Measurements from ENCODE around the gene NRAP. TPM values are rescaled to one million over a fixed set of nuclear protein-coding genes. Genes with fewer than 3 reads are reported as not detected.

NRAP gene
- total RNA-seq, 1 experiment from 2014 or later = not detected

- Histone ChIP-seq H3K4me3 (ENCODE audit: low read length) (no peak overlapping the region), H3K9me2 (replicated peaks; ENCODE audit: insufficient read depth, low read length) (no peaks in the 10 kb centered on the region), H2AFZ (ENCODE audit: low read length) (no peak overlapping the region), H3K9ac (ENCODE audit: low read length) (no peak overlapping the region), H3K27ac (ENCODE audit: low read length) (no peak overlapping the region), H3K79me2 (ENCODE audit: low read length) (no peaks in the 10 kb centered on the region), H3K4me2 (ENCODE audit: low read depth, low read length, poor library complexity, severe bottlenecking) (no peak overlapping the region), H4K20me1 (ENCODE audit: insufficient read depth, low read depth, low read length) (no peaks in the 10 kb centered on the region), H3K4me1 (ENCODE audit: low read length) (no peaks in the 10 kb centered on the region), H3K9me3 (ENCODE audit: low read length) (no peaks in the 10 kb centered on the region), H3K36me3 (ENCODE audit: insufficient read depth, low read length) (no peaks in the 10 kb centered on the region), H3K27me3 (ENCODE audit: low read length) (no peaks in the 10 kb centered on the region)
- peak; percentile 58 for DNase-seq
Observed at GRCh38 chr10:113616244-113617074, 47.4 kb downstream of the NRAP start.

DNA sequence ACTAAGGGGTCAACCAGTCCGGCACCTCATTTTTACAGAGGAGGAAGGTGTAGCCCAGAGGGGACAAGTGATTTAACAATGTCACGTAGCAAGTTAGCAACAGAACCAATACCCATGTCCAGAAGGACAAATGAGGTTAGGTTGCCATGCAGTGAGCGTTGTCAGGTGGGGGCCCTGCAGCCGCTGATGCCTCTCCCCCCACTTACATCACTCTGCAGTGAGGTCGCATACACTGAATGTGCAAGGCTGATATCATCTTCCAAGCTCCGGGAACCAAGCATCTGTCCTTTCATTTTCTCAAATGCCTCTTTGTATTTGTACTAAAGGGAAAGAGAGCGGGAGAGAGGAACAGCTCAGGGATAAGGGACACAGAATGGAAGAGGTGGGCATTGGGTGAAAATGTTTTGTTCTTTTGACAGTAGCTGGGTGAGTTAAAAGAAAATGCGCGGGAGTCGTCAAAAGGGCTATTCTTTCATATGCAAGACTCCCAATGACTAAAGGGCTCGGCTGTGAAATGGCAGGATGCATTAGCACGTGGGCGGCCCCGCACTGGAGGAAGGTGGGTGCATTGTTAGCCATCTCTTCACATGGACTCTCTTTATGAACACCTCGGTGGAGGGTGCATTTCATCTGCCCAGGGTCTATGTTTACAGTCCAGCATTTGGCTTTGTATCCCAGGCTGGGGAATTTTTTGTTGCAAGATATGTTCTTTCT, 49.7 kb downstream of the NRAP start:
- Histone ChIP-seq H3K4me1 (ENCODE audit: low read length) (no peaks in the 10 kb centered on the region), H4K20me1 (ENCODE audit: insufficient read depth, low read depth, low read length) (no peaks in the 10 kb centered on the region), H3K27me3 (ENCODE audit: low read length) (no peaks in the 10 kb centered on the region), H3K27ac (ENCODE audit: low read length) (no peak overlapping the region), H3K9ac (ENCODE audit: low read length) (no peak overlapping the region), H3K4me2 (ENCODE audit: low read depth, low read length, poor library complexity, severe bottlenecking) (no peak overlapping the region), H3K9me2 (replicated peaks; ENCODE audit: insufficient read depth, low read length) (no peaks in the 10 kb centered on the region), H2AFZ (ENCODE audit: low read length) (no peak overlapping the region), H3K79me2 (ENCODE audit: low read length) (no peaks in the 10 kb centered on the region), H3K9me3 (ENCODE audit: low read length) (no peaks in the 10 kb centered on the region), H3K4me3 (ENCODE audit: low read length) (no peak overlapping the region), H3K36me3 (ENCODE audit: insufficient read depth, low read length) (no peaks in the 10 kb centered on the region)
- no peak for DNase-seq

DNA sequence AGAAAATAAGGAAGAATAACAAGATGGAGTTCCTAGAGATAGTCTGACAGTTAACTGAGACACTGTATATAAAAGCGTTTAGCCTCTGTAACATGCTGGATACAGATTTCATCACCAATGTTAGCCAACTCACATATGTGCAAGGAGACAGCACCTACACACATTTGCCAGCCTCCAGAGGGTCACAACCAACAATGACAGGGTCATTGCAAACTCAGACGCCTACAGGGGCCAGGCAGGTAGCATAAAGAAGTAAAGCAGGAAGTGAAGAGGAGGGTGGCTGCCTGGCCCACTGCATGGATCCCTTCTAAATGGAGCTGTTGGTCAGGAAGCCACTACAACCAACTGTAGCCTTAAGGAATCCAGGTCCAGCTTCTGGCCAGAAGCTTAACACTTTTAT, 50.4 kb downstream of the NRAP start:
- no peaks in the 10 kb centered on the region for H3K27me3 ChIP-seq (ENCODE audit: low read length)
- DNase-seq = no peak

GRCh38 chr10:113612154-113612553, 51.7 kb downstream of the NRAP start:
- Histone ChIP-seq H3K4me1 (ENCODE audit: low read length) (no peaks in the 10 kb centered on the region), H3K36me3 (ENCODE audit: insufficient read depth, low read length) (no peaks in the 10 kb centered on the region), H3K27me3 (ENCODE audit: low read length) (no peaks in the 10 kb centered on the region), H2AFZ (ENCODE audit: low read length) (no peak overlapping the region), H3K9me2 (replicated peaks; ENCODE audit: insufficient read depth, low read length) (no peaks in the 10 kb centered on the region), H3K4me2 (ENCODE audit: low read depth, low read length, poor library complexity, severe bottlenecking) (no peak overlapping the region), H4K20me1 (ENCODE audit: insufficient read depth, low read depth, low read length) (no peaks in the 10 kb centered on the region), H3K27ac (ENCODE audit: low read length) (no peak overlapping the region), H3K9me3 (ENCODE audit: low read length) (no peaks in the 10 kb centered on the region), H3K4me3 (ENCODE audit: low read length) (no peak overlapping the region), H3K79me2 (ENCODE audit: low read length) (no peaks in the 10 kb centered on the region), H3K9ac (ENCODE audit: low read length) (no peak overlapping the region)
- no peak for DNase-seq

More for the DNA sequence above, 50.4 kb downstream of the NRAP start:
- H3K36me3 ChIP-seq (ENCODE audit: insufficient read depth, low read length) = no peaks in the 10 kb centered on the region
- H3K9ac ChIP-seq (ENCODE audit: low read length) = no peak overlapping the region
- no peak overlapping the region for H3K4me3 ChIP-seq (ENCODE audit: low read length)
- H3K4me2 ChIP-seq (ENCODE audit: low read depth, low read length, poor library complexity, severe bottlenecking) = no peak overlapping the region
- H3K4me1 ChIP-seq (ENCODE audit: low read length) = no peaks in the 10 kb centered on the region
- no peaks in the 10 kb centered on the region for H4K20me1 ChIP-seq (ENCODE audit: insufficient read depth, low read depth, low read length)
- H3K27ac ChIP-seq (ENCODE audit: low read length) = no peak overlapping the region
- H3K79me2 ChIP-seq (ENCODE audit: low read length) = no peaks in the 10 kb centered on the region
- H2AFZ ChIP-seq (ENCODE audit: low read length) = no peak overlapping the region
- no peaks in the 10 kb centered on the region for H3K9me3 ChIP-seq (ENCODE audit: low read length)
- H3K9me2 ChIP-seq (replicated peaks; ENCODE audit: insufficient read depth, low read length) = no peaks in the 10 kb centered on the region

GRCh38 chr10:113610631-113611601, 52.9 kb downstream of the NRAP start:
- H3K9me2 ChIP-seq (replicated peaks; ENCODE audit: insufficient read depth, low read length) = no peaks in the 10 kb centered on the region
- H3K4me2 ChIP-seq (ENCODE audit: low read depth, low read length, poor library complexity, severe bottlenecking) = no peak overlapping the region
- no peaks in the 10 kb centered on the region for H3K4me1 ChIP-seq (ENCODE audit: low read length)
- H3K79me2 ChIP-seq (ENCODE audit: low read length) = no peaks in the 10 kb centered on the region
- no peaks in the 10 kb centered on the region for H3K9me3 ChIP-seq (ENCODE audit: low read length)
- no peaks in the 10 kb centered on the region for H4K20me1 ChIP-seq (ENCODE audit: insufficient read depth, low read depth, low read length)
- no peak overlapping the region for H2AFZ ChIP-seq (ENCODE audit: low read length)
- H3K27ac ChIP-seq (ENCODE audit: low read length) = no peak overlapping the region
- no peak overlapping the region for H3K4me3 ChIP-seq (ENCODE audit: low read length)
- no peak for DNase-seq
- no peaks in the 10 kb centered on the region for H3K36me3 ChIP-seq (ENCODE audit: insufficient read depth, low read length)
- H3K9ac ChIP-seq (ENCODE audit: low read length) = no peak overlapping the region
- no peaks in the 10 kb centered on the region for H3K27me3 ChIP-seq (ENCODE audit: low read length)

GRCh38 chr10:113609704-113610108, 54.1 kb downstream of the NRAP start:
- H3K9me3 ChIP-seq (ENCODE audit: low read length) = no peaks in the 10 kb centered on the region
- no peaks in the 10 kb centered on the region for H3K4me1 ChIP-seq (ENCODE audit: low read length)
- H3K9me2 ChIP-seq (replicated peaks; ENCODE audit: insufficient read depth, low read length) = no peaks in the 10 kb centered on the region
- no peak overlapping the region for H3K4me3 ChIP-seq (ENCODE audit: low read length)
- H3K27ac ChIP-seq (ENCODE audit: low read length) = no peak overlapping the region
- H3K27me3 ChIP-seq (ENCODE audit: low read length) = no peaks in the 10 kb centered on the region
- no peak for DNase-seq
- H3K79me2 ChIP-seq (ENCODE audit: low read length) = no peaks in the 10 kb centered on the region
- no peak overlapping the region for H3K4me2 ChIP-seq (ENCODE audit: low read depth, low read length, poor library complexity, severe bottlenecking)
- H3K9ac ChIP-seq (ENCODE audit: low read length) = no peak overlapping the region
- no peaks in the 10 kb centered on the region for H4K20me1 ChIP-seq (ENCODE audit: insufficient read depth, low read depth, low read length)
- H2AFZ ChIP-seq (ENCODE audit: low read length) = no peak overlapping the region
- H3K36me3 ChIP-seq (ENCODE audit: insufficient read depth, low read length) = no peaks in the 10 kb centered on the region

DNA sequence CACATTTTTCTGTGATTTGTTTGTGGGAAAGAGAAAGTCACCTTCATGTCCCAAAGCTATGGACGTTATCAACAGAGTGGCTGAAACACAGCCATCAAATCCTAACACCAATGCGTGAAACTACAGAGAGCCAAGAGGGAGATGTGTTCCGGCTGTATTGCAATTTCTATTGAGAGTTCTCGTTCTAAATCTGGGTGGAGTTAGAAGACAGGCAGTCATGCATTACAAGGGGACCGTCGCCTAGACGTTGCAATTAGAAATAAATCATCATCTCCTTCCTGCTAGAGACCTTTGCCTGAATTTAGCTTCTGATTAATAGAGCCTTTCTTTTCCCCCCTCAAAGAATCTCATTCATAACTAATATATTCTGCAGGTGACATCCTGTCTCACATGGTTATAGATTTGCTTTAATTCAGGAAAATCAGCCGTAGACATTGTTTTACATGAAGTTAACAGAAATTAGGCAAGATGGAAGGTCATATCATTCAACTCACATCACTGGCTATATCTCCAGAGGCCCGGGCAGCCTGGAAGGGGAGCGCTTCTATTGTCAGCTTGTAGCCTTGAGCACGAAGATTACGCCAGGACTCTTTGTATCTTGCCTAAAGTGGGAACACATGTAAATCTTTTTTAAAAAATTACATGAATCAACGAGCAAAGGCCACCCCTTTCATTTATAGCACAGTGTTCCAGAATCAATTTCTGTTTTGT, 58.4 kb downstream of the NRAP start:
- Histone ChIP-seq H3K4me3 (ENCODE audit: low read length) (no peak overlapping the region), H3K27ac (ENCODE audit: low read length) (no peak overlapping the region), H3K36me3 (ENCODE audit: insufficient read depth, low read length) (no peaks in the 10 kb centered on the region), H3K9me2 (replicated peaks; ENCODE audit: insufficient read depth, low read length) (no peaks in the 10 kb centered on the region), H3K4me1 (ENCODE audit: low read length) (no peaks in the 10 kb centered on the region), H4K20me1 (ENCODE audit: insufficient read depth, low read depth, low read length) (no peaks in the 10 kb centered on the region), H3K79me2 (ENCODE audit: low read length) (no peaks in the 10 kb centered on the region), H3K4me2 (ENCODE audit: low read depth, low read length, poor library complexity, severe bottlenecking) (no peak overlapping the region), H2AFZ (ENCODE audit: low read length) (no peak overlapping the region), H3K9ac (ENCODE audit: low read length) (no peak overlapping the region), H3K27me3 (ENCODE audit: low read length) (no peaks in the 10 kb centered on the region), H3K9me3 (ENCODE audit: low read length) (no peaks in the 10 kb centered on the region)
- no peak for DNase-seq
